CD4-positive, alpha-beta T cell (primary cell): ENCODE data around the gene DNAH2. TPM values are rescaled to one million over a fixed set of nuclear protein-coding genes. Genes with fewer than 3 reads are reported as not detected.

Experiments used
- ATAC-seq: fragments of 200-7000 bp; cut with Tn5 transposase; one replicate; pipeline ENCODE4 v1.10.0; 2022; ENCODE audit warnings: mild to moderate bottlenecking; ENCODE audit not compliant: poor library complexity
- CTCF ChIA-PET: fragments of 350-600 bp; sonication (Branson Sonifier 250); formaldehyde crosslinking; loops from one replicate; lab custom pipeline; 2021; ENCODE audit warnings: antibody characterized with exemption, inconsistent platforms; lab: Charles Lee
- POLR2A ChIA-PET: fragments of 350-600 bp; sonication (Branson Sonifier 250); formaldehyde crosslinking; loops from one replicate; lab custom pipeline; 2021; ENCODE audit warnings: antibody characterized with exemption, inconsistent platforms; lab: Charles Lee
- DNase-seq, 14 experiments: peaks; one replicate each; pipeline ENCODE4 v3.0.0-alpha.2; 2013 to 2020; ENCODE audit warnings: mixed read lengths in 2 of 14
- H3K27ac ChIP-seq, 2 donors: one replicate each; pipeline versions ENCODE4 v1.5.1 to v1.7.0; 2013; ENCODE audit warnings: low read length in 2 of 2, low read depth in 1 of 2, mild to moderate bottlenecking in 1 of 2
- H3K27me3 ChIP-seq, 2 experiments: 1 replicate in 1 of 2; 2 replicates in 1 of 2; pipeline versions ENCODE4 v1.6.1 to v1.7.0; 2013; ENCODE audit warnings: low read length in 2 of 2, control low read depth in 1 of 2, mild to moderate bottlenecking in 1 of 2, moderate library complexity in 1 of 2; ENCODE audit not compliant: insufficient read depth in 2 of 2, control insufficient read depth in 1 of 2
- H3K36me3 ChIP-seq: one replicate; pipeline ENCODE4 v1.6.1; 2013; ENCODE audit warnings: low read length, control low read depth; ENCODE audit not compliant: insufficient read depth
- H3K4me1 ChIP-seq: one replicate; pipeline ENCODE4 v1.6.1; 2013; ENCODE audit warnings: low read length, control low read depth; ENCODE audit not compliant: insufficient read depth
- H3K4me3 ChIP-seq: one replicate; pipeline ENCODE4 v1.5.1; 2013; ENCODE audit warnings: mild to moderate bottlenecking, low read length, moderate library complexity
- H3K9me3 ChIP-seq, 2 experiments: 1 replicate in 1 of 2; 2 replicates in 1 of 2; pipeline versions ENCODE4 v1.6.1 to v1.7.0; 2013; ENCODE audit warnings: low read length in 2 of 2, mild to moderate bottlenecking in 2 of 2, control low read depth in 1 of 2, moderate library complexity in 1 of 2; ENCODE audit not compliant: control insufficient read depth in 1 of 2, insufficient read depth in 1 of 2
- H3K27ac Mint-ChIP-seq: one replicate; pipeline ENCODE4 v1.8.0; 2020; ENCODE audit warnings: mixed read lengths
- H3K27me3 Mint-ChIP-seq: one replicate; pipeline ENCODE4 v1.8.0; 2021; ENCODE audit warnings: mixed read lengths
- H3K36me3 Mint-ChIP-seq: one replicate; pipeline ENCODE4 v1.8.0; 2021; ENCODE audit warnings: low read depth, mixed read lengths
- H3K4me1 Mint-ChIP-seq: one replicate; pipeline ENCODE4 v1.8.0; 2021; ENCODE audit warnings: low read depth, mixed read lengths
- H3K4me3 Mint-ChIP-seq: one replicate; pipeline ENCODE4 v1.8.0; 2020; ENCODE audit warnings: mild to moderate bottlenecking, mixed read lengths
- H3K9me3 Mint-ChIP-seq: one replicate; pipeline ENCODE4 v1.8.0; 2020; ENCODE audit warnings: mixed read lengths
- intact Hi-C, 2 experiments: fragments of 100-400 bp; cut with DNase I in 1 of 2; cut with micrococcal nuclease in 1 of 2; formaldehyde crosslinking; loops; one replicate each; pipeline versions ENCODE4 v1.15.1 to v1.9.0; 2023 to 2025; cut with DNase I, micrococcal nuclease
- total RNA-seq, 174 experiments: library from RNA in 2 of 174; stranded (reverse) in 2 of 174; gene quantifications; one replicate each; pipeline ENCODE4 v1.2.3 and lab custom pipeline; 2021 to 2026
- TF ChIP-seq, protein P1 (sequence below): fragments of 200-600 bp; IDR thresholded peaks from one replicate; pipeline ENCODE4 v1.8.0; 2022; ENCODE audit warnings: antibody characterized with exemption, mild to moderate bottlenecking

Gene DNAH2
- total RNA-seq, 2 experiments from 2014 or later = not detected

DNA sequence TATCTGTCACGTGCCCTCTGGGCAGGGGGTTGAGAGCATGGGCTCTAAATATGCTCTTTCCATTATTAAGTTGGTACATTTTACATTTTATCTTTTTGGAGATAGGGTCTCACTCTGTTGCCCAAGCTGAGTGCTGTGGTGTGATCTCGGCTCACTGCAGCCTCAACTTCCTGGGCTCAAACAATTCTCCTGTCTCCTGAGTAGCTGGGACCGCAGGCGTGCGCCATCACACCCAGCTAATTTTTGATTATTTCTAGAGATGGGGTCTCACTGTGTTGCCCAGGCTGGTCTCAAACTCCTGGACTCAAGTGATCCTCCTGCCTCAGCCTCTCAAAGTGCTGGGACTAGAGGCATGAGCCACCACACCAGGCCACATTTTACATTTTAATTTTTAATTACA is 72.6 kb downstream of the DNAH2 start:
- no peak overlapping the region for H3K27ac Mint-ChIP-seq
- CTCF ChIA-PET = no interaction called here
- ATAC-seq = no peak

DNA sequence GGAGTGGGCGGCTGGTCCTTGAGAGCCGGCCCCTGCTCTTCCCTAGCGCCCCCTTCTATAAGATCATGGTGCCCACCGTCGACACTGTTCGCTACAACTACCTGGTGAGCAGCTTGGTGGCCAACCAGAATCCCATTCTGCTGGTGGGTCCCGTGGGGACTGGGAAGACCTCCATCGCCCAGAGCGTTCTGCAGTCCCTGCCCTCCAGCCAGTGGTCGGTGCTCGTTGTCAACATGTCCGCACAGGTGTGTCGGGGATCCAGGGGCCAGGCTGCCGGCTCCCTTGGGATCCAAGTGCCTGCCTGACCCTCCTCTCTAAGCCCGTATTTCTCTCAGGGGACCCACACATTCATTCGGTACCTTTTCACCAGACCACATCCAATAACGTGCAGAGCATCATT is 75.1 kb downstream of the DNAH2 start:
- Mint-ChIP-seq H3K36me3 (no peaks in the 10 kb centered on the region), H3K9me3 (no peaks in the 10 kb centered on the region), H3K4me3 (no peak overlapping the region), H3K27me3 (no peaks in the 10 kb centered on the region), H3K4me1 (no peaks in the 10 kb centered on the region), H3K27ac (no peak overlapping the region)
- intact Hi-C loops = no loop called here
- ChIA-PET POLR2A (no interaction called here), CTCF (no interaction called here)
- Histone ChIP-seq H3K4me1 (no peaks in the 10 kb centered on the region), H3K27me3 (no peaks in the 10 kb centered on the region), H3K4me3 (no peak overlapping the region), H3K9me3 (no peaks in the 10 kb centered on the region), H3K36me3 (no peaks in the 10 kb centered on the region), H3K27ac (no peak overlapping the region)
- DNase-seq = no peak
- TF ChIP-seq, protein P1, sequence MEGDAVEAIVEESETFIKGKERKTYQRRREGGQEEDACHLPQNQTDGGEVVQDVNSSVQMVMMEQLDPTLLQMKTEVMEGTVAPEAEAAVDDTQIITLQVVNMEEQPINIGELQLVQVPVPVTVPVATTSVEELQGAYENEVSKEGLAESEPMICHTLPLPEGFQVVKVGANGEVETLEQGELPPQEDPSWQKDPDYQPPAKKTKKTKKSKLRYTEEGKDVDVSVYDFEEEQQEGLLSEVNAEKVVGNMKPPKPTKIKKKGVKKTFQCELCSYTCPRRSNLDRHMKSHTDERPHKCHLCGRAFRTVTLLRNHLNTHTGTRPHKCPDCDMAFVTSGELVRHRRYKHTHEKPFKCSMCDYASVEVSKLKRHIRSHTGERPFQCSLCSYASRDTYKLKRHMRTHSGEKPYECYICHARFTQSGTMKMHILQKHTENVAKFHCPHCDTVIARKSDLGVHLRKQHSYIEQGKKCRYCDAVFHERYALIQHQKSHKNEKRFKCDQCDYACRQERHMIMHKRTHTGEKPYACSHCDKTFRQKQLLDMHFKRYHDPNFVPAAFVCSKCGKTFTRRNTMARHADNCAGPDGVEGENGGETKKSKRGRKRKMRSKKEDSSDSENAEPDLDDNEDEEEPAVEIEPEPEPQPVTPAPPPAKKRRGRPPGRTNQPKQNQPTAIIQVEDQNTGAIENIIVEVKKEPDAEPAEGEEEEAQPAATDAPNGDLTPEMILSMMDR = no peak
- ATAC-seq = no peak

More for the DNA sequence above, 72.6 kb downstream of the DNAH2 start:
- Mint-ChIP-seq H3K4me1 (no peaks in the 10 kb centered on the region), H3K36me3 (no peaks in the 10 kb centered on the region), H3K4me3 (no peak overlapping the region), H3K27me3 (no peaks in the 10 kb centered on the region), H3K9me3 (no peaks in the 10 kb centered on the region)
- no peak overlapping the region for H3K4me3 ChIP-seq
- TF ChIP-seq, protein P1 = no peak
- no peaks in the 10 kb centered on the region for H3K27me3 ChIP-seq
- H3K9me3 ChIP-seq = no peaks in the 10 kb centered on the region
- no peaks in the 10 kb centered on the region for H3K36me3 ChIP-seq
- H3K4me1 ChIP-seq = no peaks in the 10 kb centered on the region
- no peak for DNase-seq
- POLR2A ChIA-PET = no interaction called here
- no peak overlapping the region for H3K27ac ChIP-seq
- intact Hi-C loops = no loop called here

DNA sequence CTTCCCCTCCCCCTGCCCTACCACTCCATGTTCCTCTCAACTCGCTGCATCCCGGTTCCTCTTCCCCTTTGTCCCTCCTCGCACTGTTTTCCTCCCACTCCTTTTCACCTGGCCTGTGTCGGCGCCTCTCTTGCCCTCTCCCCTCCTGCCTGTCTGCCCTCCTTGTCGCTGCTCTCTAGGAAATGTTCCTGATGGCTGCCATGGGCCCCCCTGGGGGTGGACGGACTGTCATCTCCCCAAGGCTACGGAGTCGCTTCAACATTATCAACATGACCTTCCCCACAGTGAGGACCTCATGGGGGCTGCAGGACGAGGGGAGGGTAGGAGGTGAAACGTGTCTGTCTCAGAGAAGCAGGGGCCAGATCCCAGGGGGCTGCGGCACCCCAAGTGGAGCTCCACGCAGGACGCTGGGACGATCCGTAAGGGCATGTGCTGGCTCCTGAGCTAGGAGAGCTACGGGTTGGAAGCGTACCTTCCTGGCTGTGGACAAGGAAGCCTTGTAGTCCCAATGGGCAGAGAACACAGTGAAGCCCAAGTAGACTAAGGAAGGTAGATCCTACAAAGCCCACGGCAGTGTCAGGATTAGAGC is 76.6 kb downstream of the DNAH2 start:
- Mint-ChIP-seq H3K27ac (no peak overlapping the region), H3K36me3 (no peaks in the 10 kb centered on the region), H3K27me3 (no peaks in the 10 kb centered on the region), H3K4me3 (no peak overlapping the region), H3K9me3 (no peaks in the 10 kb centered on the region), H3K4me1 (no peaks in the 10 kb centered on the region)
- CTCF ChIA-PET = no interaction called here
- H3K4me3 ChIP-seq = no peak overlapping the region
- POLR2A ChIA-PET = no interaction called here
- H3K27ac ChIP-seq = no peak overlapping the region
- no peaks in the 10 kb centered on the region for H3K9me3 ChIP-seq
- TF ChIP-seq, protein P1 = no peak
- no peaks in the 10 kb centered on the region for H3K27me3 ChIP-seq
- DNase-seq (no peak), ATAC-seq (no peak)
- no peaks in the 10 kb centered on the region for H3K4me1 ChIP-seq
- H3K36me3 ChIP-seq = no peaks in the 10 kb centered on the region
- intact Hi-C loops = no loop called here
